H1 (cell line): ENCODE data around the gene B4GALNT3. TPM values are rescaled to one million over a fixed set of nuclear protein-coding genes. Genes with fewer than 3 reads are reported as not detected.

Experiments used
- ASH2L ChIP-seq: fragments of 200-600, 300-600 bp; sonication (generic); IDR thresholded peaks from one replicate; pipeline ENCODE4 v1.7.1; 2017; ENCODE audit warnings: low read length
- BCL11A ChIP-seq, 2 experiments: IDR thresholded peaks; one replicate each; pipeline ENCODE4 v1.6.1; 2011; ENCODE audit warnings: low read depth in 2 of 2, low read length in 2 of 2, mild to moderate bottlenecking in 2 of 2
- CHD7 ChIP-seq: fragments of 300-600 bp; sonication (generic); IDR thresholded peaks from 2 replicates; pipeline ENCODE4 v1.7.1; 2012; ENCODE audit warnings: low read length, moderate library complexity, mild to moderate bottlenecking, inconsistent platforms; ENCODE audit not compliant: insufficient replicate concordance
- TCF12 ChIP-seq: IDR thresholded peaks from 2 replicates; pipeline ENCODE4 v1.6.1; 2011; ENCODE audit warnings: low read depth, mild to moderate bottlenecking, low read length
- ZNF274 ChIP-seq: IDR thresholded peaks from 2 replicates; pipeline ENCODE4 v1.7.0; 2012; ENCODE audit warnings: low read length, borderline replicate concordance; ENCODE audit errors: extremely low read depth
- polyA plus RNA-seq, 7 experiments: library from polyadenylated mRNA; depleted of rRNA in 3 of 7; stranded (reverse) in 5 of 7; unstranded in 2 of 7; fragments of >200 nt in 5 of 7; fragments of 200-250 nt in 2 of 7; gene quantifications; 1 replicate in 5 of 7; 2 replicates in 1 of 7; 4 replicates in 1 of 7; pipeline versions ENCODE4 v1.2.1 to v1.2.3, GENCODE V29; 2011 to 2013; ENCODE audit warnings: missing spikeins in 2 of 7, mixed read lengths in 2 of 7
- total RNA-seq: library from RNA; stranded (reverse); fragmentation: NEBNext Ultra II Directional; extraction: Animal tissue kit (Norgen Biotek cat#: 25700); gene quantifications from 2 replicates; pipeline ENCODE4 v1.2.1, GENCODE V29; 2021

Gene B4GALNT3
- total and polyA plus RNA-seq, 2 of the 8 experiments (the other 6 are each of a cell fraction or from before 2014, with no cell fraction given): 12.5 to 20.3 TPM

GRCh38 chr12:467591-467990 lies 7.9 kb downstream of the B4GALNT3 start (continued):
- no peak for TF ChIP-seq CHD7
- TF ChIP-seq ASH2L: no peak
- TF ChIP-seq ZNF274: no peak
- TF ChIP-seq BCL11A (IDR thresholded peaks at IDR 0.05; ENCODE audit: low read depth in 2 of 2, low read length in 2 of 2): no peak
- TF ChIP-seq TCF12: no peak
